ENCODE data around the gene TTC33. TPM values are rescaled to one million over a fixed set of nuclear protein-coding genes. Genes with fewer than 3 reads are reported as not detected.

Gene TTC33
- total RNA-seq, 4 donors from 2014 or later: 8.5 to 11.8 (median 9.6) TPM

- Histone ChIP-seq H3K36me3 (no peaks in the 10 kb centered on the region), H3K9me3 (no peaks in the 10 kb centered on the region), H3K4me1 (no peaks in the 10 kb centered on the region), H3K27ac (no peak overlapping the region), H3K27me3 (no peaks in the 10 kb centered on the region), H3K4me3 (no peak overlapping the region)
- no peak for TF ChIP-seq POLR2AphosphoS5 (IDR thresholded peaks at IDR 0.05)
- no peak for TF ChIP-seq CTCF (IDR thresholded peaks at IDR 0.05)
- no peak for TF ChIP-seq EP300 (IDR thresholded peaks at IDR 0.05)
- no peak for TF ChIP-seq POLR2A (IDR thresholded peaks at IDR 0.05)
- WGBS: 73% methylated on average over 1 of the region's 1 CpG
- DNase-seq (ENCODE audit: low spot score in 2 of 2): no peak
Measured at GRCh38 chr5:40587376-40587775, 168.4 kb downstream of the TTC33 start.

- H3K9me3 ChIP-seq: no peaks in the 10 kb centered on the region
- no peaks in the 10 kb centered on the region for H3K27me3 ChIP-seq
- H3K4me3 ChIP-seq: no peak overlapping the region
- no peaks in the 10 kb centered on the region for H3K36me3 ChIP-seq
- no peak for TF ChIP-seq POLR2AphosphoS5 (IDR thresholded peaks at IDR 0.05)
- no peak overlapping the region for H3K27ac ChIP-seq
- 94% methylated on average over 5 of the region's 5 CpGs for WGBS
- DNase-seq (ENCODE audit: low spot score in 2 of 2): no peak
- no peaks in the 10 kb centered on the region for H3K4me1 ChIP-seq
Measured at GRCh38 chr5:40585537-40586267, 170.1 kb downstream of the TTC33 start.

DNA sequence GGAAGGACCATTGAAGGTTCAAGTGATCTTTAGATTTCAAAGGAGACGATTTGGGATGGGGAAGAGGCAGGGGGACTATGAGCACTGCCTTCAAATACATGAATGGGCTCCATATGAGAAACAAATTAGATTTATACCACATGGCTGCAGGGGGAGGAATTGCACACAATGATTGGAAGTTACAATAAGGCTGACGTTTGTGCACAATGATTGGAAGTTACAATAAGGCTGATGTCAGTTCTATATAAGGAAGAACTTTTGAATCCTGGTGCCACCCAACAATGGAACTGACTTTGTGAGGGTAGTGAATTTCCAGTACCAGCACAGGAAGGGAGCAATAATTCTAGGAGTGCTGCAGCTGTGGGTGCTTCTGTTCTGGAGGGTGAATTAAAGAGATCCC, 171.7 kb downstream of the TTC33 start:
- no peak overlapping the region for H3K4me3 ChIP-seq
- no peak overlapping the region for H3K27ac ChIP-seq
- WGBS: 64% methylated on average over 2 of the region's 2 CpGs
- no peak for DNase-seq (ENCODE audit: low spot score in 2 of 2)
- H3K9me3 ChIP-seq: no peaks in the 10 kb centered on the region
- H3K4me1 ChIP-seq: no peaks in the 10 kb centered on the region
- no peak for TF ChIP-seq CTCF (IDR thresholded peaks at IDR 0.05)
- no peak for TF ChIP-seq EP300 (IDR thresholded peaks at IDR 0.05)
- TF ChIP-seq POLR2A (IDR thresholded peaks at IDR 0.05): no peak
- H3K27me3 ChIP-seq: no peaks in the 10 kb centered on the region
- H3K36me3 ChIP-seq: no peaks in the 10 kb centered on the region

GRCh38 chr5:40578501-40579451, 177.0 kb downstream of the TTC33 start:
- 79% methylated on average over 9 of the region's 9 CpGs for WGBS

GRCh38 chr5:40577718-40578117, 178.0 kb downstream of the TTC33 start:
- Histone ChIP-seq H3K9me3 (no peaks in the 10 kb centered on the region), H3K4me3 (no peak overlapping the region), H3K36me3 (no peaks in the 10 kb centered on the region), H3K27ac (no peak overlapping the region), H3K27me3 (no peaks in the 10 kb centered on the region), H3K4me1 (no peaks in the 10 kb centered on the region)
- TF ChIP-seq POLR2A (IDR thresholded peaks at IDR 0.05) (no peak), POLR2AphosphoS5 (IDR thresholded peaks at IDR 0.05) (no peak), EP300 (IDR thresholded peaks at IDR 0.05) (no peak), CTCF (IDR thresholded peaks at IDR 0.05) (no peak)
- 96% methylated on average over 3 of the region's 3 CpGs for WGBS
- no peak for DNase-seq (ENCODE audit: low spot score in 2 of 2)

More at GRCh38 chr5:40578501-40579451, 177.0 kb downstream of the TTC33 start:
- Histone ChIP-seq H3K27ac (no peak overlapping the region), H3K36me3 (no peaks in the 10 kb centered on the region), H3K27me3 (no peaks in the 10 kb centered on the region), H3K9me3 (no peaks in the 10 kb centered on the region), H3K4me3 (no peak overlapping the region), H3K4me1 (no peaks in the 10 kb centered on the region)
- no peak for TF ChIP-seq EP300 (IDR thresholded peaks at IDR 0.05)
- no peak for TF ChIP-seq POLR2AphosphoS5 (IDR thresholded peaks at IDR 0.05)
- TF ChIP-seq CTCF (IDR thresholded peaks at IDR 0.05): no peak
- TF ChIP-seq POLR2A (IDR thresholded peaks at IDR 0.05): no peak
- DNase-seq (ENCODE audit: low spot score in 2 of 2): no peak

All from suprapubic skin (tissue), 4 donors.